SK-N-SH (cell line): ENCODE data around the gene ALOXE3. TPM values are rescaled to one million over a fixed set of nuclear protein-coding genes. Genes with fewer than 3 reads are reported as not detected.

Experiments
- CTCF ChIA-PET: fragments of 300-600, 350-600 bp; formaldehyde crosslinking; extraction: SDS; loops from one replicate; lab custom pipeline; 2021; lab: Yijun Ruan, JAX
- POLR2A ChIA-PET: fragments of 350-600 bp; sonication (Branson Sonifier 250); formaldehyde crosslinking; extraction: SDS; loops from one replicate; lab custom pipeline; 2020; ENCODE audit warnings: antibody characterized with exemption, inconsistent platforms; lab: Yijun Ruan, JAX
- DNase-seq: peaks from one replicate; pipeline ENCODE4 v3.0.0; 2012
- H2AFZ ChIP-seq: fragments of 200-600 bp; sonication (generic); 2 replicates; pipeline ENCODE4 v1.8.1; 2016; ENCODE audit warnings: antibody characterized with exemption, mild to moderate bottlenecking, low read depth
- H3F3A ChIP-seq: fragments of 200-600 bp; sonication (generic); replicated peaks from 2 replicates; pipeline ENCODE3; 2016; ENCODE audit warnings: antibody characterized with exemption, mild to moderate bottlenecking; ENCODE audit not compliant: insufficient read depth
- H3K27ac ChIP-seq, 2 experiments: fragments of 200-500 bp in 1 of 2; fragments of 200-600 bp in 1 of 2; sonication (Bioruptor generic) in 1 of 2; sonication (generic), shearing (Covaris generic) in 1 of 2; 2 replicates each; pipeline versions ENCODE4 v1.5.1 to v1.6.1; 2014 to 2016; ENCODE audit warnings: low read depth in 2 of 2, inconsistent platforms in 1 of 2, low read length in 1 of 2, mild to moderate bottlenecking in 1 of 2, mixed read lengths in 1 of 2
- H3K27me3 ChIP-seq: fragments of 200-600 bp; sonication (generic), shearing (Covaris generic); 2 replicates; pipeline ENCODE4 v1.6.1; 2016; ENCODE audit warnings: mixed run types; ENCODE audit not compliant: insufficient read depth
- H3K36me3 ChIP-seq, 2 experiments: fragments of 200-500 bp in 1 of 2; fragments of 200-600 bp in 1 of 2; sonication (Bioruptor generic) in 1 of 2; sonication (generic) in 1 of 2; replicated peaks in 1 of 2; 2 replicates each; pipeline versions ENCODE3 to v1.5.1; 2014 to 2016; ENCODE audit warnings: low read length in 1 of 2, mild to moderate bottlenecking in 1 of 2; ENCODE audit not compliant: insufficient read depth in 2 of 2, control insufficient read depth in 1 of 2
- H3K4me1 ChIP-seq, 2 experiments: fragments of 200-500 bp in 1 of 2; fragments of 200-600 bp in 1 of 2; sonication (Bioruptor generic) in 1 of 2; sonication (generic), shearing (Covaris generic) in 1 of 2; 2 replicates each; pipeline versions ENCODE4 v1.5.1 to v1.6.1; 2014 to 2016; ENCODE audit warnings: low read depth in 1 of 2, low read length in 1 of 2, mixed run types in 1 of 2; ENCODE audit not compliant: insufficient read depth in 2 of 2, control insufficient read depth in 1 of 2
- H3K4me2 ChIP-seq: fragments of 200-600 bp; sonication (generic), shearing (Covaris generic); 2 replicates; pipeline ENCODE4 v1.6.1; 2017; ENCODE audit warnings: mixed run types
- H3K4me3 ChIP-seq, 2 experiments: fragments of 200-500 bp in 1 of 2; fragments of 200-600 bp in 1 of 2; sonication (Bioruptor generic) in 1 of 2; sonication (generic), shearing (Covaris generic) in 1 of 2; 2 replicates each; pipeline versions ENCODE4 v1.5.1 to v1.8.1; 2014 to 2016; ENCODE audit warnings: low read depth in 2 of 2, inconsistent platforms in 1 of 2, low read length in 1 of 2, mild to moderate bottlenecking in 1 of 2, mixed read lengths in 1 of 2, moderate library complexity in 1 of 2
- H3K79me2 ChIP-seq: fragments of 200-600 bp; sonication (generic); 2 replicates; pipeline ENCODE4 v1.8.1; 2017; ENCODE audit warnings: mild to moderate bottlenecking; ENCODE audit not compliant: insufficient read depth
- H3K9ac ChIP-seq: fragments of 200-600 bp; sonication (generic); 2 replicates; pipeline ENCODE4 v1.6.1; 2017; ENCODE audit warnings: mixed run types
- H3K9me2 ChIP-seq: fragments of 200-600 bp; sonication (generic); 2 replicates; pipeline ENCODE4 v1.6.1; 2017; ENCODE audit warnings: mixed run types
- H3K9me3 ChIP-seq: fragments of 200-600 bp; sonication (generic); 2 replicates; pipeline ENCODE4 v1.6.1; 2017; ENCODE audit warnings: mixed run types, mild to moderate bottlenecking, moderate library complexity
- H4K20me1 ChIP-seq: fragments of 200-600 bp; sonication (generic); 2 replicates; pipeline ENCODE4 v1.6.1; 2017; ENCODE audit warnings: mild to moderate bottlenecking, mixed run types; ENCODE audit not compliant: insufficient read depth
- CTCF ChIP-seq: fragments of 200-600 bp; sonication (generic); IDR thresholded peaks from 2 replicates; pipeline ENCODE4 v1.6.1; 2017; ENCODE audit warnings: antibody characterized with exemption, mild to moderate bottlenecking, moderate library complexity
- ELF1 ChIP-seq: IDR thresholded peaks from 2 replicates; pipeline ENCODE4 v1.4.0; 2012
- FOSL2 ChIP-seq: IDR thresholded peaks from 2 replicates; pipeline ENCODE4 v1.4.0; 2012; ENCODE audit warnings: low read depth, mild to moderate bottlenecking, moderate library complexity, borderline replicate concordance
- FOXJ3 ChIP-seq: sonication (generic); formaldehyde crosslinking; IDR thresholded peaks from 2 replicates; pipeline ENCODE4 v1.5.1; 2020; ENCODE audit warnings: mild to moderate bottlenecking, missing genetic modification reagents
- FOXM1 ChIP-seq: IDR thresholded peaks from 2 replicates; pipeline ENCODE4 v1.4.0; 2012; ENCODE audit warnings: low read depth, mild to moderate bottlenecking
- GABPA ChIP-seq: IDR thresholded peaks from 2 replicates; pipeline ENCODE4 v1.4.0; 2012; ENCODE audit warnings: low read depth, mild to moderate bottlenecking
- IRF3 ChIP-seq: fragments of 150-350 bp; IDR thresholded peaks from 2 replicates; pipeline ENCODE4 v1.6.1; 2016; ENCODE audit warnings: mild to moderate bottlenecking, low read depth, low read length
- MEF2A ChIP-seq: IDR thresholded peaks from 2 replicates; pipeline ENCODE4 v1.4.0; 2012; ENCODE audit warnings: low read depth, borderline replicate concordance
- PBX3 ChIP-seq: IDR thresholded peaks from 2 replicates; pipeline ENCODE4; 2012
- POLR2AphosphoS5 ChIP-seq: IDR thresholded peaks from 2 replicates; pipeline ENCODE4 v1.6.1; 2012; ENCODE audit warnings: low read depth, low read length
- SMC3 ChIP-seq: IDR thresholded peaks from 2 replicates; pipeline ENCODE4 v1.6.1; 2012; ENCODE audit warnings: low read depth, low read length, improper control_type of control experiment
- TCF12 ChIP-seq: IDR thresholded peaks from 2 replicates; pipeline ENCODE4 v1.4.0; 2012
- TEAD4 ChIP-seq: IDR thresholded peaks from 2 replicates; pipeline ENCODE4 v1.4.0; 2012; ENCODE audit warnings: mild to moderate bottlenecking, borderline replicate concordance; ENCODE audit not compliant: insufficient read depth
- USF1 ChIP-seq: IDR thresholded peaks from 2 replicates; pipeline ENCODE4 v1.4.0; 2012; ENCODE audit warnings: low read depth, borderline replicate concordance
- WGBS: methylation state at CpG from one replicate; pipeline ENCODE4 v1.1.6; 2017; ENCODE audit warnings: low lambda C conversion rate; 5-methylcytosine and 5-hydroxymethylcytosine counted together
- polyA plus RNA-seq, 3 experiments: library from polyadenylated mRNA; depleted of rRNA; stranded (reverse); fragments of >200 nt; gene quantifications; 2 replicates each; pipeline ENCODE4 v1.2.3, GENCODE V29; 2012

The ALOXE3 gene
- polyA plus RNA-seq, 1 of the 3 experiments (the other 2 are of a cell fraction) = 0.46 TPM

- TF ChIP-seq GABPA (no peak), CTCF (no peak), POLR2AphosphoS5 (no peak), ELF1 (no peak), MEF2A (no peak), FOSL2 (no peak), IRF3 (no peak), TCF12 (no peak), TEAD4 (no peak), FOXJ3 (CRISPR knock-in tag) (no peak), PBX3 (no peak), USF1 (no peak), SMC3 (no peak), FOXM1 (no peak)
- peaks cover 8% of the 10 kb centered on the region; the same call in 1 of the 2 replicates for H4K20me1 ChIP-seq
- no peaks in the 10 kb centered on the region for H3K79me2 ChIP-seq
- CTCF ChIA-PET = interaction anchor here (1.4 to 9.5 kb wide), 4 partner anchors 16 to 69 kb away, joined by 3 to 98 read pairs (median 26); partner anchors contain the start of genes ALOXE3 and VAMP2
- no peak for DNase-seq
- H3K4me3 ChIP-seq = no peak overlapping the region
- peaks cover 0 to 5% of the 10 kb centered on the region in 2 experiments; a peak in 1 of 4 replicates for H3K4me1 ChIP-seq
- POLR2A ChIA-PET = no interaction called here
- H3K36me3 ChIP-seq = peaks cover 20 to 53% of the 10 kb centered on the region in 2 experiments
- no peak overlapping the region for H2AFZ ChIP-seq
- H3K9ac ChIP-seq = no peak overlapping the region
- no peak overlapping the region for H3K4me2 ChIP-seq
- H3K9me2 ChIP-seq = no peaks in the 10 kb centered on the region
- 88% methylated on average over 12 of the region's 23 CpGs for WGBS
- no peak overlapping the region for H3K27ac ChIP-seq
- no peaks in the 10 kb centered on the region for H3K27me3 ChIP-seq
- no peaks in the 10 kb centered on the region for H3K9me3 ChIP-seq
- peaks cover 27% of the 10 kb centered on the region for H3F3A ChIP-seq
Measured at GRCh38 chr17:8142158-8142886, 24.0 kb upstream of the ALOXE3 start.
